ENCODE measurements around the gene GLIS2.
"Not testable (repeated sequence)": the region's sequence is repeated elsewhere in the genome, so short reads cannot be mapped to it uniquely, and the experiment has no call there.

The GLIS2 gene

DNA sequence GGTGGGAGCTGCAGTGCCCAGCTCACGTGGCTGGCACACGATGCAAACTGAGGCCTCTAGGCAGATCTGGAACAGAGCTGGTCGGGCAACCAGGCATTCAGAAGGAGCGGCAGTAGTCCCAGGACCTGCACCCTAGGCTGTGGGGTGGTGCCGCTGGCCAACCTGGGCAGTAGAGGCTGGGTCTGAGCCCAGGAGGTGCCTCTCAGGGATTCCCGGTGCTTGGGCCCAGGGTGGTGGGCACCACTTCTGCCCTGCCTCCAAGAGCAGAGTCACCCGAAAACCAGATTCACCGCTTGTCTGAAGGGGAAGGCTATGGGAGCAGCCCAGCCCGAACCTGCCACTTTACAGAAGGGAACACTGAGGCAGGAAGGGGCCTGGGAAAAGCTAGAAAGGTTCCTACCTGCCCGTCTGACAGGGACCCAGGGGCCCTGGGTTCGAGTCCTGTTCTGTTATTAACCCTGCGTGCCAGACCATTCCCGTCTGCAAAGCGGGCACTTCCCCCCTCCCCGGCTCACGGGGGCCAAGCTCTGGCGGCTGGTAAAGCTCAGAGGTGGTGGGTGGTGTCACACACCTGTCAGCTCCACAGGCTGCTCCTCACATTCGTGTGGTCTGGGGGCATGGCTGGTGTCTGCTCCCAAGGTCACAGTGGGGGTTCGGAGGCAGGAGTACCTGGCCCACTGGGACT is 16.9 kb downstream of the GLIS2 start:
- H3K4me3 ChIP-seq (ENCODE audit: low read depth, low read length): no peak overlapping the region
- in situ Hi-C loops (cut with HindIII; ENCODE audit: low sequenced_read_pairs): no loop called here
- no peak for TF ChIP-seq CTCF (IDR thresholded peaks at IDR 0.05; ENCODE audit: low read depth, low read length, missing control alignments)
- DNase-seq (ENCODE audit: low read depth): no peak

GRCh38 chr16:4333308-4333638 is 17.4 kb downstream of the GLIS2 start:
- no peak for DNase-seq (ENCODE audit: low read depth)
- in situ Hi-C loops (cut with HindIII; ENCODE audit: low sequenced_read_pairs): no loop called here
- no peak overlapping the region for H3K4me3 ChIP-seq (ENCODE audit: low read depth, low read length)
- TF ChIP-seq CTCF (IDR thresholded peaks at IDR 0.05; ENCODE audit: low read depth, low read length, missing control alignments): no peak

GRCh38 chr16:4333714-4334113 is 17.8 kb downstream of the GLIS2 start:
- H3K4me3 ChIP-seq (ENCODE audit: low read depth, low read length); DNase-seq (ENCODE audit: low read depth); in situ Hi-C loops (cut with HindIII; ENCODE audit: low sequenced_read_pairs): not testable (repeated sequence)

DNA sequence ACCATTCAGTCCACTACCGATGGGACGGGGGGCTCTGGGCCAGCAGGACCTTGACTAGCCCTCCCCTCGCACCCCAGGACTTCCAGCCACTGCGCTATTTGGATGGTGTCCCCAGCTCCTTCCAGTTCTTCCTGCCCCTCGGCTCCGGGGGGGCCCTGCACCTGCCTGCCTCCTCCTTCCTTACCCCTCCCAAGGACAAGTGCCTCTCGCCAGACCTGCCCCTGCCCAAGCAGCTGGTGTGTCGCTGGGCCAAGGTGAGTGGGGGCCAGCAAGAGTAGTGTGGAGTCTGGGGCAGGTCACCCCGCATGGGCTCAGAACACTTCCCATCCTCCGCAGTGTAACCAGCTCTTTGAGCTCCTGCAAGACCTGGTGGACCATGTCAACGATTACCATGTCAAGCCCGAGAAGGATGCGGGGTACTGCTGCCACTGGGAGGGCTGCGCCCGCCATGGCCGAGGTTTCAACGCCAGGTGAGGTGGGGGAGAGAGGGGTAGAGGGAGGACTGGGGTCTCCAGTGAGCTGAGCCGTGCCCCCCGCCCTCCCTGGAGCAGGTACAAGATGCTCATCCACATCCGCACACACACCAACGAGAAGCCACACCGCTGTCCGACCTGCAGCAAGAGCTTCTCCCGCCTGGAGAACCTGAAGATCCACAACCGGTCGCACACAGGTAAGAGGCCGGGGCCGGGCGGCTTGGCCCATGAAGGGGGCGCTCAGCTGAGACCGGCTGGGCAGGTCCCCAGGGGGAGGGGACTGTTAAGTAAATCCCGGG is 19.0 kb downstream of the GLIS2 start:
- in situ Hi-C loops (cut with HindIII; ENCODE audit: low sequenced_read_pairs): no loop called here
- TF ChIP-seq CTCF (IDR thresholded peaks at IDR 0.05; ENCODE audit: low read depth, low read length, missing control alignments): no peak
- H3K4me3 ChIP-seq (ENCODE audit: low read depth, low read length): no peak overlapping the region
- DNase-seq (ENCODE audit: low read depth): no peak

GRCh38 chr16:4336701-4337539 is 21.1 kb downstream of the GLIS2 start:
- no peak for DNase-seq (ENCODE audit: low read depth)
- in situ Hi-C loops (cut with HindIII; ENCODE audit: low sequenced_read_pairs): no loop called here
- H3K4me3 ChIP-seq (ENCODE audit: low read depth, low read length): no peak overlapping the region
- no peak for TF ChIP-seq CTCF (IDR thresholded peaks at IDR 0.05; ENCODE audit: low read depth, low read length, missing control alignments)

- no peak for DNase-seq (ENCODE audit: low read depth)
- no peak for TF ChIP-seq CTCF (IDR thresholded peaks at IDR 0.05; ENCODE audit: low read depth, low read length, missing control alignments)
- in situ Hi-C loops (cut with HindIII; ENCODE audit: low sequenced_read_pairs): no loop called here
- no peak overlapping the region for H3K4me3 ChIP-seq (ENCODE audit: low read depth, low read length)
These were observed 21.7 kb downstream of the GLIS2 start for GRCh38 chr16:4337540-4338088.
